ENCODE measurements around the gene TRIM2.
"Not testable (repeated sequence)": the region's sequence is repeated elsewhere in the genome, so short reads cannot be mapped to it uniquely, and the experiment has no call there.

Gene TRIM2

GRCh38 chr4:153204247-153204671, at the start of gene TRIM2:
TRIM2 (plus strand) TSS chr4:153204443; CDS start chr4:153204531, 88 bp downstream.
- DNase-seq = peak; percentile 52

GRCh38 chr4:153155686-153156085, 48.6 kb upstream of the TRIM2 start:
- no peak for DNase-seq

GRCh38 chr4:153156263-153156662, 48.0 kb upstream of the TRIM2 start:
- no peak for DNase-seq

- no peak for DNase-seq
Observed at GRCh38 chr4:153156721-153157120, 47.5 kb upstream of the TRIM2 start.

GRCh38 chr4:153159016-153159415, 45.2 kb upstream of the TRIM2 start:
- no peak for DNase-seq

- no peak for DNase-seq
Observed at GRCh38 chr4:153159728-153160221, 44.5 kb upstream of the TRIM2 start.

- no peak for DNase-seq
Observed at GRCh38 chr4:153160821-153161220, 43.4 kb upstream of the TRIM2 start.

- no peak for DNase-seq
Observed at GRCh38 chr4:153161226-153161963, 42.8 kb upstream of the TRIM2 start.

- not testable (repeated sequence) for DNase-seq
Observed at GRCh38 chr4:153165236-153165635, 39.0 kb upstream of the TRIM2 start.

GRCh38 chr4:153166716-153167501, 37.3 kb upstream of the TRIM2 start:
- DNase-seq = no peak

GRCh38 chr4:153169776-153170175, 34.5 kb upstream of the TRIM2 start:
- DNase-seq = no peak

GRCh38 chr4:153170407-153170806, 33.8 kb upstream of the TRIM2 start:
- DNase-seq = no peak

- no peak for DNase-seq
Observed at GRCh38 chr4:153174821-153175567, 29.2 kb upstream of the TRIM2 start.

- DNase-seq = no peak
Observed at GRCh38 chr4:153176938-153177337, 27.3 kb upstream of the TRIM2 start.

- DNase-seq = no peak
Observed at GRCh38 chr4:153177841-153178240, 26.4 kb upstream of the TRIM2 start.

GRCh38 chr4:153179100-153179499, 25.1 kb upstream of the TRIM2 start:
- DNase-seq = no peak

GRCh38 chr4:153181293-153181692, 22.9 kb upstream of the TRIM2 start:
- no peak for DNase-seq

GRCh38 chr4:153181700-153182099, 22.5 kb upstream of the TRIM2 start:
- no peak for DNase-seq

GRCh38 chr4:153183146-153183545, 21.1 kb upstream of the TRIM2 start:
- DNase-seq = no peak

- no peak for DNase-seq
Observed at GRCh38 chr4:153185331-153185852, 18.9 kb upstream of the TRIM2 start.

GRCh38 chr4:153186046-153186728, 18.1 kb upstream of the TRIM2 start:
- DNase-seq = no peak

Measured in retina (tissue), 1 donor.